GDM1 (cell line): ENCODE measurements around the gene RPRD2.

Experiments used
- DNase-seq: peaks from one replicate; lab custom pipeline; 2025; lab: John Stamatoyannopoulos, UW

The RPRD2 gene

GRCh38 chr1:150514913-150515327, 151.0 kb downstream of the RPRD2 start:
- no peak for DNase-seq

GRCh38 chr1:150515328-150516049, 151.5 kb downstream of the RPRD2 start, which contains the start of gene FALEC:
Gene FALEC, plus strand, starts transcription at chr1:150515752.
- DNase-seq = peak; percentile 93

- DNase-seq = no peak
Observed at GRCh38 chr1:150516050-150516591, 152.2 kb downstream of the RPRD2 start.

- no peak for DNase-seq
Observed at GRCh38 chr1:150516616-150517015, 152.7 kb downstream of the RPRD2 start.

- no peak for DNase-seq
Observed at GRCh38 chr1:150521196-150521968, 157.4 kb downstream of the RPRD2 start.

- no peak for DNase-seq
Observed at GRCh38 chr1:150525348-150525747, 161.4 kb downstream of the RPRD2 start.
